NK-92 treated with Interleukin-12 subunit alpha and Interleukin-12 subunit beta, amount 100 ng/mL, for 24 hours (cell line): Measurements from ENCODE around the gene PPP2R3A.

ENCODE experiments used
- DNase-seq: peaks from one replicate; lab custom pipeline; 2025; lab: John Stamatoyannopoulos, UW

PPP2R3A gene

DNA sequence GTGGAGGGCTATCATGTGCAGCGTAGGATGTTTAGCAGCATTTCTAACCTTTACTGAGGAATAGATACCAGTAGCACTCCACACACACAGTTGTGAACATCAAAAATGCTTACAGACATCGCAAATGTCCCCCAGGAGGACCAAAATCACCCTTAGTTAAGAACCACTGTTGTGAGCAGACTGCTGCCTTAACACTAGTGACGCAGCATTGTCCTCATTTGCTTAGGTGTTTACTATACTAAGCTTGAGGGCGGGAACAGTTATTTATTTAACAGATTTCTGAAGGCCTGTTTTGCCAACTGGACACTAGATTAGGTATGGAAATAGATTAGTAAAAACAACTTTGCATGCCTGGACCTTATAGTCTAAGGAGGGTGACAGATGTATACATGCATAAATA lies 2.3 kb downstream of the PPP2R3A start:
- DNase-seq: no peak

DNA sequence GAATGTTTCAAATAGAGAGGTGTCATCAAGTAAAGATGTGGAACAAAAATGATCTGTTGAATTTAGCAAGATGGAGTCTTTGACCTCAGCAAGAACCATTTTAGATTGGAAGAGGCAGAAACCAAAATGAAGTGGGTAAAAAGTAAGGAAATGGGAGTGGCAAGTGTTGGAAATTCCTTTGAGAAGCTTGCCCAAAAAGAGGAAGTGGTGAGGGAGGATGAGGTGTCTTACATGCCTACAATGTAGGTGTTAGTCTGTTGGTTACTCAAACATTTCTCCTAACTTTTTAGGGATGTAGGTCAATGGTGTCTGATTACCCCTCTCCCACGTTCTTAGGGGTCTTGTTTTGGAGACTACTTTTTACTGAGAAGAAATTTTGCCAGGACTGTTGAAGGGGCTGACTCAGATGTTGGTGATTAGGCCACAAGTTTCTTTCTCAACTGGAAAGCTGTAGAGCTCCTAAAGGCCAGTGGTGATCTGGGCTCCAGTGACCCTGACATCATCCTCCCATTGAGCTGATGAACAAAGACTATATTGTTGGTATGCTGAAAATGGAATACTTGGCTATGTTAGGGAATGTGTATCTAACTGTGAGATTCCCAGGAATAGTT lies 5.1 kb downstream of the PPP2R3A start:
- DNase-seq: no peak

DNA sequence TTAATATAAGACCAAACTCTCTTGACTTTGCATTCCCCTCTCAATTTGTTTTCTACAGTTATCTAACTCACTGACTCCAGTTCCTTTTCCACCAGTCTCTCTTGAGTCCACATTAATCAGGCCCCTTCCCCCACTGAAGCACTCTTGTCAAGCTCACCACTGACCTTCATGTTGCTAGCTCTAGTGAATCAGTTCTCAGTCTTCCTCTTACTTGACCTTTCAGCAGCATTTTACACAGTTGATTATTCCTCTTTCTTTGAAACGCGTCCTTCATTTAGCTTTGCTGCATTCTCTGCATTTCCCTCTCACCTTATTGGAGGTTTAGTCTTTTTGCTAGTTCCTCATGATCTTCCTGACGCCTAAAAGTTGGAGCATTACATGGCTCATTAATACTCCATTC lies 8.3 kb downstream of the PPP2R3A start:
- DNase-seq: no peak

DNA sequence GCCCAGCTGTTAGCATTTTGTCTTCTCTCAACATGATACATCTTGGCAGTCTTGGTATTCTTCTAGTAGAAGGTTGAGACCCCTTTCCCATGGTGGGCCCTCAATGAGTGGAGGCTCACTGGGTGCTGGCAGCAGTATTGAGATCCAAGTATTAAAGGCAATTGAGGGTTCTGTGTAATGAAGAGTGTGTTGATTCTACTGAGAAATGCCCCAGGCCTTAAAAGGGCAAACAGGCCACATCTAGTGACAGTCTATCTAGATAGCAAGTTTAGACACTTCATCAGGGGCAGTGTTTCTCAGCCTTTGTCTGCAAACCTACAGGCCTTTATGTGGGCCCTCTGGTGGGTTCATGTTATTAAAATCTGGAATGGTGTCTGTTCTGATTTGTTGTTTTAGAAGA lies 9.5 kb downstream of the PPP2R3A start:
- DNase-seq: no peak

DNA sequence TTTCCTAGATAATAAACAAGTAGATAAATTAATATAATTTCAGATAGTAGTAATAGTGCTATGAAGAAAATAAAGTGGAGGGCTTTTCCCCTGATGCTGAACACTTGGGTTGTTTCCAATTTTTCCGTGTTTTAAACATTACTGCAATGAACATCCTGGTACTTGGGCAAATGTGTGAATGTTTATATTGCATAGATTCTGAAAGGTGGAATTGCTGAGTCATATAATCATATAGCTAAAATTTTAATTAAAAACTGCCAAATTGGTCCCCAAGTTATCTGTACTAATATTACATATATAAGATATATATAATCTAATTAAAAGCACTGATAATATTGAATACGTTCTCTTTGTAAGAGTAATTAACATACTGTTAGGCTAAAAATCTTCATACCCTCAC lies 10.0 kb downstream of the PPP2R3A start:
- DNase-seq: no peak

DNA sequence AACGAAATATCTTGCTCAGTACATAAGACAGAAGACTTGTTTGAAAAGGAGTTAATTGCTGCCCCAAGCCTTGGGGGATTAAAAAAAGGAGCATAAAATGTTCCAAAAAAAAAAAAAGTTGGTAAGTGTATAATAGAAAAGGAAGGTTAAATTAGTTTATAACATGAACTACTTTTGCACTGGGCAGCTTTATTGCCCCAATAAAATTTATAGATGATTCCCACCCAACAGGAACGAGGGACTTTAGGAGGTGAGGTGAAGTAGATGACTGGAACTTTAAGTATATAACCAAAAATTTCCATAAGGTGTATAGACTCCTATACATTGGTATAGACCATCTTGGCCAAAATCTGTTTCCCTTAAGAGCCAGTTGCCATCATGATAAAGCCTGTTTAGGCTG lies 14.8 kb downstream of the PPP2R3A start:
- DNase-seq: no peak

DNA sequence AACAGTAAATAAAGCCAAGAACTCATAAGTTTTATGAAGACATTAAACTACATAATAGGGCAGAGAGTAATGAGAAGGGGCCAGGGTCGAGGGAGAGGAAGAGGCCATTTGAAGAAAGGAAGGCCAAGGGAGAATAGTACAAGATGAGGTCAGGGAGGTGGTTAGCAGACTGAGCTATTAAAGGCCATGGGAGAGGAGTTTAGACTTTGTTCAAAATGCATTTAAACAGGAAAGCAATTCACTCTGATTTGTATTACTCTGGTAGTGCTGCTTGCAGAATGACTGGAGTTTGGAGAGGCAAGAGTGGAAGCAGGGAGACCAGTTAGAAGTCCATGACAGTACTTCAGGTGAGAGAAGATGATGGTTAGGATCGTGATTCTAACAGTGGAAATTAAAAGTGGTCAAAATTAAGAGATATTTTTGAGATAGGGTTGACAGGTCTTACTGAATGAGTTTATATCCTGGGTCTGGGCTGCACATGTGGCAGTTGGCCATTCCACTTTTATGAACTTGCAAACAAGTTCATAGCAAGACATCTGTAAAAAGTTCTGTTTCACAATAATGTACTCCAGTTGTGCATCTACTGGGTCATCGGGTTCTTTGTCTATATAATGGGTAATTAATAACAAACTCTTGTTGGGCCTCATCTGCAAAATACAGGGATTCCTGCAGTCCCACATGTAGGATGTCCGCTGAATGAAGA lies 16.3 kb downstream of the PPP2R3A start:
- no peak for DNase-seq

DNA sequence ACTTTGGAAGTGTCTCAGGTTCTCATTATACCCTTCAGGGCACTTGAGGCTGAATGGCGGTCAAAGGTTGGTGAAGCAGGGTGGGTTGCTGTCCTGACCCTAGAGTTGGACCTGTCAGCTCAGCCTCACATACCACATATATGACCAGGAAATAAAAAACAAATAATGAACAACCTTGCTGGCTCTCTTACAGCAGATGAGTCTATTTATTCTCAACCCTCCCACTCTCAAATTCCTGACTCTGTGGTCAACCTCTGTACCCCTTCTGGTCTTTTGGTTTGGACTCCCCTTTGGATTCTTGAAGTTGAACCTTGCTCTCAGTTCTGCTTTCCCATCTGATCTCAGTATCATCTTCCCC lies 16.9 kb downstream of the PPP2R3A start:
- DNase-seq: no peak

DNA sequence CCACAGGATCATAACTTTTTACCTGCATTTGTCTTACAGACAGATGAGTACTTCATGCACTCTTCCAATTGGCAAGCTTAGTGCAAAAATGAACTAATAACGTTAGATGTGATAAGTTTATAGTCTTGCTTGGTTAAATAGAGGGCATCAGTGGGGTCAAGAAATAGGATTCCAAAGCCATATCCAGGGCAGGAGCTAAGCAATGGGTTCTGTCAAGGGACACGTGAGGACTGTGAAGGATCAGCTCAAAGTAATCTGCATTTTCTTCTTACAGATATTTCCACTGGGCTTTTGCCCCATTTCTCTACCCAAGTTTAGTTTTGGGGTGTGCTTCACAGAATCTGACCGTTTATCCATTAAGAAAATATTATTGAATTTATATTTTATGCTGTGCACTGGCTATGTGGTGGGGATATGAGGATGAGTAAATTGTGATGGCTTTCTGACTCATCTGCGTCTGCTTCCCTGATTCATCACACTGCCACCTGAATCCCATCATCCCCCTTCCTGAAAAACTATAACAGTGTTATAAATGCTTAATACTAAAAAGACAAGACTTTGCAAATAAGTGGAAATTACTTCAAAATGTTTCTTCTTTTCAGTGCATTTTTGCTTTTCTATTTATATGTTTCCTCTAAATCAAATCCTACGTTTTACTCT lies 17.5 kb downstream of the PPP2R3A start:
- DNase-seq: no peak

DNA sequence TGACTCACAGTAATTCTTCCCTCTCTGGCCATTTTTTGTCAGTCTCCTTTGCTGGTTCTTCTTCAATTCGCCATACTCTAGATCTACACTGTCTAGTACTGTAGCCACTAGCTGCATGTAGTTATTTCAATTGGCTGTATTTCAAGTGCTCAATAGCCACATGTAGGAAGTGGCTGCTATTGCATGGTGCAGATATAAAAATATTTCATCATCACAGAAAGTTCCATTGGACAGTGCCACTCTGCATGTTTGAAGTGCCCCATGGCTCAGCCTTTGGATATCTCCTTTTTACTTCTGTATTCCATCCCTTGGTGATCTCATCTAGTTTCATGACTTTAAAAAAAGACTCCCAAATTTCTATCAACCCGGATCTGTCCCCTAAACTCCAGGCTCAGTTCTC lies 22.1 kb downstream of the PPP2R3A start:
- no peak for DNase-seq

DNA sequence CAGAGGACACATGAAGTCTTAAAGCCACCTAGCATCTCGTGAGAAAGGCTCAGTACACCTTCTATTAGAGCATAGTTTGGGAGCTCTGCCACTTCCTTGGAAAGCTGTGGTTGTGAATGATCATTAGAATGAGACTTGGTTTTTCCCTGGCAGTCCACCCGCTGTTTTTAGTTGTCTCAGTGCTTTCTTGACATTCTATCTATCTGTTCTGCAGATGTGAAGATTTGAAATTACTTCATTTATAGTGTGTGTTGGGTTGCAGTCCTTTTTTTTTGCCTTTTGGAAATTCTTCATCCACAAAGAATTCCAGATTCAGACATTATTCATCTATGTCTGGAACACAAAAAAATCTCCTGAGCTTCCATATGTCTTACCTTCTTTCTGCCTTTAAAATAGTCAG lies 23.7 kb downstream of the PPP2R3A start:
- no peak for DNase-seq

DNA sequence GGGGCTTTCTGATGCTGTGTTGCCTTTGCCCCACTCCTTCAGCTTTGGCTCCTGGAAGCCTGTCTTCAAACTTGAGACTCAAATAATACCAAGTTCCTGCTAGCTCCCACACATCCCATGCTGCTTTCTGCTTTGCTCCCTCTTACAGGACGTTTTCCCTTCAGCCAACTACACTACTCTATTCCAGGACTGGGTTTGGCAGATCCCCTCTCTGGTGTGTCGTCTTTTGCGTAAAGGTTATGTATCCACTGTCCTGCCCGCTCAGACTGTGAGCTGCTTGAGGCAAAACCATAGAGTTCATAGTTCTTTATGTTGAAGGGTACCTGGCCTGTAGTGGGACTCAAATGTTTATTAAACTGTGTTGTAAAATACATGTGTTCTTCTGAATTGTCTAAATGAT lies 25.4 kb downstream of the PPP2R3A start:
- DNase-seq: no peak

DNA sequence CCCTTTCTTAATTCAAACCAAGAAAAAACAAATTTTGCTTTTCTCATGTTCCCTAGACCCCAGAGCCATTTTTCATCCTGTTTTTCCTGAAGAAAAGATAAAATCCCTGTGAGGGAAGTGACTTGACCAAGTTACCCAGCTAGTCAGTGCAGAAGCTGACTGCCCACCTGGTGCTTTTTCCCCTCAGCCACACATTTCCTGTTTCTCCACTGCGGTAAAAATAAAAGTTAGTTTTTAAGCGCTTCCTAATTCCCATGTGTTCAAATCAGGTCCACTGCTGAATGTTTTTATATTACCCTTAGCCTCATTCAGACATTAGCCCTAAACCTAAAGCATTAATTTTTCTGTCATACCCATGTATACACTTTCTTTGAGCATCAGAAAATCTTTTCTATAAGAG lies 26.1 kb downstream of the PPP2R3A start:
- DNase-seq: no peak

DNA sequence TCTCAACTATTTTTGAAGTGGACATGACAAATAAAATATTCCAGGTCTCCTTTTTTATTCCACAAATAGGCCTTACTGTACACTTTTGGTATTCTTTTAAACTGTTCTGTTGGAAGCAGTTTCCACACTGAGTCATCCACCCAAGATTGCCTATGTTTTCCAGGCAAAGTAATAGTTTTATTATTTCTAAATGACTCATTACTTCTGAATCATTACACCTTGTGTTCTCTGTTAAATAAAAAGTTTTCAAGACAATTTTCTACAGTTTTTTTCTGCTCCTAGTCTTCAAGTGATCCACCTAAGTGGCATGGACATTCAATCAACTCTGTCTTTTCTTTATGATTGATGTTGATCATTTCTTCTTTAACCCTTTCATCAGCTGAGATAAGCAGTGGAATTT lies 26.5 kb downstream of the PPP2R3A start:
- no peak for DNase-seq

DNA sequence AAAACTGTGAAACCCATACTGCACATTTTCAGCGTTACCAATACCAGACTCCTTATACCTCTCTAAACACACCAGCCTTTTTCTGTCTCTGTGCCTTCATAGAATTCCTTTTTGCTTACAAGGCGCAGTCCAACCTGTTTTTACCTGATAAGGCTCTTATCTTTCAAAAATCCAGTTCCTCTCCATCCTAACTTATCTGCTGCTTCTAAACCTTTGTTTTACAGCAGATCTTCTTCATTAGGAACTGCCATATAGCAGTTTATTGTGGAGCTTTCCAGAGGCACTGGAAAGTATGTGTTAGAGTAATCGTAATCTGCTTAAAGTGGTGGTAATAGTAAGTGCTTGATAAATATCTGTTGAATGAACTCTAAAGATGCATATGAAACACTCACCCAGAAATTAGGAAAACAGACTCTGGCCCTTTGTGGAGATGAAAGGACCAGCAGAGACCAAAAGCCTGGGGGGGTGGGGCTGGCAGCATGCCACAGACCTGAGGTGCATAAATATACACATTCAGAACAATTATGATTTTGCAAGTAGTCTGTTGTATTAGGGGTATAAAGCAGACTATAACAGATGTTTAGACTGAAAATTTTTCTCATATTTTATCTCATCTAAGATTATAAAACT lies 29.3 kb downstream of the PPP2R3A start:
- DNase-seq: no peak

DNA sequence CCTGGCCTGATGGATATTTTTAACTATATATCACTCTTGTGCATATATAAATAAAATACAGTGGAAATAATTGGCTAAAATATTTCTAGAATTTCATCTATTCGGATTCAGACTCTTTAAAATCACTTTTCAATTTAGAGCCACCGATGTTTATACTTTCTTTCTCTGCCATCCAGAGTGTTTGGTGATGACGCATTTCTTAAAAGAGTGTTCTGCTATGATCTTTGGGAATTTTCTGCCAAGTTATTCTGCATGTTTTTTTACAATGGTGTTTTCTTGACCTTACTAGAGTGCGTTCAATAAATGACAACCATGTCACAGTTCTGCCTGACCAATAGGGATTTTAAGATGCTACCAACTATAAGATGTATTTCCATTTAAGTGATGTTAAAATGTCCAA lies 30.2 kb downstream of the PPP2R3A start:
- no peak for DNase-seq

DNA sequence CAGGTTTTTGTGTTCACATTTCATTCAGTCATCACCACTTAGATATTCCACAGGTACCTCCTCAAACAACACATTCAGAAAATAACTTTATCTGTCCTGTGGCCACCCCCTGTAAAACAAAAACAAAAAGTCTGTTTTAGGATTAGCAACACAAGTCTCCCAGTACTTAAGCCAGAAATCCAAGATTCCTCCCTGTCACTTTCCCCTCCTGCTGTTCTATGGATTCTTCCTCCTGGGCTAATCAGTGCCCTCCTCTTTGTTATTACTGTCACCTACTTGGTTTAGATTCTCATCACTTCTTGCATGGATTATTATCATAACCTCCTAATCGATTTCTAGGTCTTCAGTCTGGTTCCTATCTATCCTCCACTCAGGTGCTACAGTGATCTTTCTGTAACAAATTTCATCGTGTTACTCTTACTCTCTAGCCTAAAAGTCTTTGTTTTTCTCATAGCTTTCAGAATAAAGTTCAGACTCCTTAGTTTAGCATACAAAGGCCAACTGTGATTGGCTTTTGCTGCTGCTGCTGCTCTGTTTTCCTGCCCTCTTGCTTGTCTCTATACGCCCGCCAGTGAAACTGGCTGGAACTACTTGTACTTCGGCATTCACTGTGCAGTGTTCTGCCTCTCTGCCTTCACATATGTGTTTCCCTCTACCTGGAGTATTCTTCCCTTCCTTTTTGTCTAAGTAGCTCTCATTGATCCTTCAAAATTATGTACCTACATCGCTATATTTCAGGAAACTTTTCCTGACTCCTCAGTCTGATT lies 32.2 kb downstream of the PPP2R3A start:
- DNase-seq: no peak

DNA sequence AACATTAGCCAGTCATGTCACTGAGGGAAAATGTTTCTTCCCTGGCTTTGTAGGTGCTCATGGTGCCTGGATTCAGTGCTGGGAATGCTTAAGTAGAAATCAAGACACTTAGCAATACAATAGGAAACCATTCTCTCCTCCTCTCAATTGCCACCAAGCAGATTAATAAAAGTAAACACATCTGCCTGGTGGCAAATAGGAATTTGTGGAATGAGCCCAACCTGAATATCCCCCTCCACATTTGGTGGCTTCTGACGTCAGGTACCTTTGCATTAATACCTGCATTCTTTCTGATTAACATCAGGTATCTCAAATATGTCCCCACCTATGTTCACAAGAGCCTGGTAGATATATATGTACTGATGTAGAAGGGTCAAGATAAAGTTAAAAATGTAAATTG lies 42.7 kb downstream of the PPP2R3A start:
- no peak for DNase-seq

DNA sequence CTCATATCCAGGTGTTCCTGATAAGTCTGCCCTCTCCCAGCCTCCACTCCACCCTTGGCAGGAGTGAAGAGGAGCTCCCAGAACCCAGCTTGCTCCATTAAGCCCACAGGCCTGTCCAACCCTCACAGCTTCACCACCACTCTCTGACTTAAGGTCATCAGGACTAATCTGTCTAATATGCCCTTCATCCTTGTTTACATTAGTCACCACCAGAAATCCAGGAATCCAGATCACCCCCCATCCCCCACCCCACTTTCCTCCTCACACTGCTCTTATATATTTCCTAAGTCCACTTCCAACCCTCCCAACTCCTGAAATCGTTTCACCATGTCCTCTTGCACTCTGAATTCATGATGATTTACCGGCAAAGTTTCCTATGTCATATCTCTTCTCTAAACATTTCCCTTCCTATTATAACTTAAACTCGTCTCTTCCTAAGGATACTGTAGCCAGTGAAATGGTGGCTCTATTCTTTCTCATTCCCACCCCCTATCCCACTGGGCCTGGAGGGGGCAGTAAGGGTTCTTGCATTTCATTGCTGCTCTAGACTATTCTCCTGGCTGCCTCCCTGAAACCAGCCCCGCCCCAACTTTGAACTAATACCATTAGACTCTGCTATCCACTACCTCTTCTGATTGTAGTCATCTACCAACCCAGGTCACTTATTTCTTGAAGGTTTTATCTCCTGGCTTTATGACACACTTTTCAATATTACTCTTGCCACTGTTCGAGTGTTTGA lies 43.4 kb downstream of the PPP2R3A start:
- DNase-seq: no peak

DNA sequence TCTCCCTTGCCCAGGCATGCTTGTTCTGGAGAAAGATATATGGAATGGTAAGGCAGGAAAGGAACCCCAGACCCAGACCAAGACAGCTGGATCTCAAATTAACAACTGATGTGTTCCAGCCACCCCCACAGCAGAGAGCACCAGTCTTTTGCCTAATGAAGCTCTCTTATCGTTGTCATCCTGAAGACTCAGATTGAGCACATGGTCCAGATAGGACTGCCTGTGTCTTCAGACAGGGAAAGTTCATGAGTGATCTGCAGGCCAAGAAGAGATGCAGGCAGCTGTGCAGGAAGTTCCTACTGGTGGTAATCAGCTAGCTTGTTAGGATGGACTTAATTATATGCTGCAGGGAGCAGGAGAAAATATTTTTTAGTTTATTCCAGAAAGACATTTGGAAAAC lies 53.3 kb downstream of the PPP2R3A start:
- DNase-seq: no peak

DNA sequence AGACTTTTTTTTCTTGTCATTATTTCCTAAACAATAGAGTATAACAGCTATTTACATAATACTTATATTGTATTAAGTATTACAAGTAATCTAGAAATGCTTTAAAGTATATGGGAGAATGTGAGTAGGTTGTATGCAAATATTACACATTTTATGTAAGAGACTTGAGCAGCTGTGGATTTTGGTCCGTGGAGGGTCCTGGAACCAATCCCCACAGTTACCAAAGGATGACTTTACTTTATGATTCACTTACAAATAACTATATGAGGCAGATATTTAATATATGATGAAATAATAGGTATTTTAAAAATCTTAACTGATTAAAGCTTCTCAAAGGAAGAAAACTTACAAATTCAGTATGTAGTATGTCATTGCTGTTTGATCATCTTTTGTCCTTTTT lies 56.3 kb downstream of the PPP2R3A start:
- no peak for DNase-seq
